Immature natural killer cell (primary cell): ENCODE data around the gene PCDHGA1. TPM values are rescaled to one million over a fixed set of nuclear protein-coding genes. Genes with fewer than 3 reads are reported as not detected.
"Not testable (repeated sequence)": the region's sequence is repeated elsewhere in the genome, so short reads cannot be mapped to it uniquely, and the experiment has no call there.

ENCODE experiments used
- DNase-seq, 3 donors: peaks; one replicate each; pipeline ENCODE4 v3.0.0; 2022; ENCODE audit warnings: mixed read lengths in 1 of 3
- H3K27ac Mint-ChIP-seq, 6 donors: one replicate each; pipeline ENCODE4 v1.8.0; 2020; ENCODE audit warnings: mixed read lengths in 6 of 6, mild to moderate bottlenecking in 5 of 6, inconsistent platforms in 4 of 6, moderate library complexity in 3 of 6
- H3K27me3 Mint-ChIP-seq, 3 donors: one replicate each; pipeline ENCODE4 v1.8.0; 2020 to 2021; ENCODE audit warnings: low read depth in 3 of 3, mild to moderate bottlenecking in 3 of 3, mixed read lengths in 3 of 3, moderate library complexity in 3 of 3, inconsistent platforms in 1 of 3
- H3K36me3 Mint-ChIP-seq, 3 donors: one replicate each; pipeline ENCODE4 v1.8.0; 2020; ENCODE audit warnings: mixed read lengths in 3 of 3, inconsistent platforms in 2 of 3, mild to moderate bottlenecking in 2 of 3
- H3K4me1 Mint-ChIP-seq, 2 donors: one replicate each; pipeline ENCODE4 v1.8.0; 2020; ENCODE audit warnings: inconsistent platforms in 2 of 2, mild to moderate bottlenecking in 2 of 2, mixed read lengths in 2 of 2, moderate library complexity in 1 of 2
- H3K4me3 Mint-ChIP-seq, 5 donors: one replicate each; pipeline ENCODE4 v1.8.0; 2020; ENCODE audit warnings: mild to moderate bottlenecking in 5 of 5, mixed read lengths in 5 of 5, inconsistent platforms in 3 of 5, moderate library complexity in 3 of 5
- H3K9me3 Mint-ChIP-seq, 6 donors: one replicate each; pipeline ENCODE4 v1.8.0; 2020; ENCODE audit warnings: mild to moderate bottlenecking in 6 of 6, mixed read lengths in 6 of 6, inconsistent platforms in 4 of 6, moderate library complexity in 3 of 6
- polyA plus RNA-seq, 3 donors: library from polyadenylated mRNA; unstranded; fragments of 300-500 nt; fragmentation: Illumina TruSeq; gene quantifications; one replicate each; pipeline ENCODE4 v1.2.3, GENCODE V29; 2021

PCDHGA1 gene
- polyA plus RNA-seq, 3 donors from 2014 or later = not detected

- Mint-ChIP-seq H3K27ac (peak overlapping the region in 4 of 6 donors; percentile 5 to 61 (median 34)), H3K4me1 (peaks cover 46 to 71% of the 10 kb centered on the region in 2 donors), H3K36me3 (peaks cover 4 to 27% (median 23%) of the 10 kb centered on the region in 3 donors)
Observed at GRCh38 chr5:141413540-141414069, 83.3 kb downstream of the PCDHGA1 start.

GRCh38 chr5:141414548-141415274, 84.4 kb downstream of the PCDHGA1 start:
- not testable (repeated sequence) for DNase-seq
- peaks cover 40 to 68% of the 10 kb centered on the region in 2 donors for H3K4me1 Mint-ChIP-seq
- H3K27ac Mint-ChIP-seq = peak overlapping the region in 1 of 6 donors; percentile 10
- peaks cover 9 to 41% (median 19%) of the 10 kb centered on the region in 6 donors for H3K9me3 Mint-ChIP-seq
- H3K27me3 Mint-ChIP-seq = peaks cover 52 to 61% (median 53%) of the 10 kb centered on the region in 3 donors
- H3K36me3 Mint-ChIP-seq = peaks cover 4 to 25% (median 22%) of the 10 kb centered on the region in 3 donors
- H3K4me3 Mint-ChIP-seq = peak overlapping the region; percentile 33 to 86 (median 59)

More at GRCh38 chr5:141413540-141414069, 83.3 kb downstream of the PCDHGA1 start:
- DNase-seq = no peak
- Mint-ChIP-seq H3K4me3 (peak overlapping the region; percentile 82 to 89 (median 84)), H3K9me3 (peaks cover 10 to 44% (median 23%) of the 10 kb centered on the region in 6 donors), H3K27me3 (peaks cover 51 to 56% (median 56%) of the 10 kb centered on the region in 3 donors)

GRCh38 chr5:141415275-141415618, 84.9 kb downstream of the PCDHGA1 start:
- Mint-ChIP-seq H3K4me1 (peaks cover 39 to 65% of the 10 kb centered on the region in 2 donors), H3K27ac (peak overlapping the region in 1 of 6 donors; percentile 15), H3K4me3 (peak overlapping the region; percentile 33 to 74 (median 59)), H3K36me3 (peaks cover 2 to 24% (median 22%) of the 10 kb centered on the region in 3 donors), H3K27me3 (peaks cover 52 to 63% (median 54%) of the 10 kb centered on the region in 3 donors), H3K9me3 (peaks cover 12 to 42% (median 22%) of the 10 kb centered on the region in 6 donors)
- DNase-seq = not testable (repeated sequence)

- H3K27me3 Mint-ChIP-seq = peaks cover 67 to 77% (median 71%) of the 10 kb centered on the region in 3 donors
- H3K9me3 Mint-ChIP-seq = peaks cover 12 to 59% (median 36%) of the 10 kb centered on the region in 6 donors
- H3K4me1 Mint-ChIP-seq = peaks cover 37 to 68% of the 10 kb centered on the region in 2 donors
- peak within 1 kb of the TSS; percentile 71 to 85 (median 74) for H3K4me3 Mint-ChIP-seq
- H3K36me3 Mint-ChIP-seq = peaks cover 0 to 21% (median 20%) of the 10 kb centered on the region in 3 donors
- H3K27ac Mint-ChIP-seq = peak within 1 kb of the TSS in 3 of 6 donors; percentile 41 to 58 (median 45)
- DNase-seq = peak; percentile 22 to 53 (median 51)
Observed at GRCh38 chr5:141417494-141418172, 87.3 kb downstream of the PCDHGA1 start, which contains the start of gene PCDHGB7. TSS of gene PCDHGB7 (plus strand) at chr5:141417677. CDS start at chr5:141417860, 183 bp downstream.

- peak overlapping the region in 1 of 5 donors; percentile 85 for H3K4me3 Mint-ChIP-seq
- peak overlapping the region in 2 of 6 donors; percentile 41 to 74 for H3K27ac Mint-ChIP-seq
- peaks cover 23 to 53% of the 10 kb centered on the region in 2 donors for H3K4me1 Mint-ChIP-seq
- DNase-seq = no peak
- H3K9me3 Mint-ChIP-seq = peaks cover 12 to 53% (median 37%) of the 10 kb centered on the region in 6 donors
- peaks cover 0 to 18% (median 16%) of the 10 kb centered on the region in 3 donors for H3K36me3 Mint-ChIP-seq
- peaks cover 62 to 70% (median 68%) of the 10 kb centered on the region in 3 donors for H3K27me3 Mint-ChIP-seq
Observed at GRCh38 chr5:141419074-141419880, 89.0 kb downstream of the PCDHGA1 start.

GRCh38 chr5:141420855-141421488, 90.7 kb downstream of the PCDHGA1 start, which contains the start of gene PCDHGA11:
TSS of gene PCDHGA11 (plus strand) at chr5:141421051. CDS start at chr5:141421228, 177 bp downstream.
- Mint-ChIP-seq H3K27me3 (peaks cover 52 to 66% (median 61%) of the 10 kb centered on the region in 3 donors), H3K4me1 (peaks cover 14 to 38% of the 10 kb centered on the region in 2 donors), H3K9me3 (peaks cover 12 to 50% (median 36%) of the 10 kb centered on the region in 6 donors), H3K4me3 (peak within 1 kb of the TSS; percentile 71 to 89 (median 83)), H3K36me3 (peaks cover 0 to 14% (median 12%) of the 10 kb centered on the region in 3 donors), H3K27ac (peak within 1 kb of the TSS in 2 of 6 donors; percentile 27 to 61)
- DNase-seq = peak; percentile 19 to 40 (median 31)

- peaks cover 0 to 14% (median 12%) of the 10 kb centered on the region in 3 donors for H3K36me3 Mint-ChIP-seq
- peak overlapping the region in 2 of 6 donors; percentile 27 to 61 for H3K27ac Mint-ChIP-seq
- H3K9me3 Mint-ChIP-seq = peaks cover 12 to 50% (median 36%) of the 10 kb centered on the region in 6 donors
- H3K4me3 Mint-ChIP-seq = peak overlapping the region; percentile 71 to 89 (median 83)
- peaks cover 14 to 37% of the 10 kb centered on the region in 2 donors for H3K4me1 Mint-ChIP-seq
- no peak for DNase-seq
- peaks cover 49 to 65% (median 61%) of the 10 kb centered on the region in 3 donors for H3K27me3 Mint-ChIP-seq
Observed at GRCh38 chr5:141421489-141421855, 91.2 kb downstream of the PCDHGA1 start.

GRCh38 chr5:141422742-141423291, 92.5 kb downstream of the PCDHGA1 start:
- Mint-ChIP-seq H3K4me3 (peak overlapping the region in 1 of 5 donors; percentile 64), H3K4me1 (peaks cover 9 to 29% of the 10 kb centered on the region in 2 donors), H3K9me3 (peaks cover 12 to 45% (median 35%) of the 10 kb centered on the region in 6 donors), H3K27me3 (peaks cover 47 to 62% (median 53%) of the 10 kb centered on the region in 3 donors), H3K27ac (no peak overlapping the region), H3K36me3 (peaks cover 0 to 13% (median 11%) of the 10 kb centered on the region in 3 donors)
- DNase-seq = no peak

GRCh38 chr5:141427783-141428426, 97.6 kb downstream of the PCDHGA1 start:
- Mint-ChIP-seq H3K27me3 (peaks cover 33 to 45% (median 35%) of the 10 kb centered on the region in 3 donors), H3K36me3 (peaks cover 5 to 14% (median 8%) of the 10 kb centered on the region in 3 donors), H3K4me3 (no peak overlapping the region), H3K4me1 (peaks cover 18 to 22% of the 10 kb centered on the region in 2 donors), H3K9me3 (peaks cover 10 to 35% (median 24%) of the 10 kb centered on the region in 6 donors), H3K27ac (no peak overlapping the region)
- no peak for DNase-seq

- H3K4me1 Mint-ChIP-seq = peaks cover 19 to 22% of the 10 kb centered on the region in 2 donors
- peaks cover 5 to 14% (median 11%) of the 10 kb centered on the region in 3 donors for H3K36me3 Mint-ChIP-seq
- H3K27ac Mint-ChIP-seq = peak within 1 kb of the TSS in 3 of 6 donors; percentile 32 to 63 (median 57)
- peaks cover 32 to 49% (median 36%) of the 10 kb centered on the region in 3 donors for H3K27me3 Mint-ChIP-seq
- peaks cover 12 to 40% (median 27%) of the 10 kb centered on the region in 6 donors for H3K9me3 Mint-ChIP-seq
- peak within 1 kb of the TSS; percentile 72 to 89 (median 78) for H3K4me3 Mint-ChIP-seq
- peak in 2 of 3 donors; percentile 22 to 42 for DNase-seq
Observed at GRCh38 chr5:141430332-141431113, 100.2 kb downstream of the PCDHGA1 start, which contains the start of gene PCDHGA12. TSS of gene PCDHGA12 (plus strand) at chr5:141430507. CDS start at chr5:141430760, 253 bp downstream.
